Kidney (tissue), 14 donors: ENCODE data around the gene FAM111B. TPM values are rescaled to one million over a fixed set of nuclear protein-coding genes. Genes with fewer than 3 reads are reported as not detected.
A peak's percentile ranks its signal among the peaks of the same experiment; 100 is the strongest.
"Not testable (repeated sequence)": the region's sequence is repeated elsewhere in the genome, so short reads cannot be mapped to it uniquely, and the experiment has no call there.

ENCODE experiments used
- DNase-seq, 5 donors: peaks; one replicate each; pipeline ENCODE4 v3.0.0-alpha.2; 2013 to 2020
- FAIRE-seq: peaks from 2 replicates; lab custom pipeline; 2012; peaks lifted over from hg19 to GRCh38; lab: Jason Lieb, UNC
- H3K27ac ChIP-seq, 2 donors: one replicate each; pipeline ENCODE4 v1.7.0; 2013; ENCODE audit warnings: low read depth in 2 of 2, low read length in 2 of 2, inconsistent platforms in 1 of 2
- H3K27me3 ChIP-seq: one replicate; pipeline ENCODE4 v1.7.1; 2013; ENCODE audit warnings: low read length, inconsistent platforms; ENCODE audit not compliant: control insufficient read depth, insufficient read depth
- H3K36me3 ChIP-seq, 3 donors: one replicate each; pipeline versions ENCODE4 v1.7.0 to v1.7.1; 2013; ENCODE audit warnings: low read length in 3 of 3, control low read depth in 1 of 3, inconsistent platforms in 1 of 3; ENCODE audit not compliant: insufficient read depth in 3 of 3, control insufficient read depth in 2 of 3
- H3K4me1 ChIP-seq, 3 donors: one replicate each; pipeline versions ENCODE4 v1.7.0 to v1.7.1; 2013; ENCODE audit warnings: low read length in 3 of 3, inconsistent platforms in 1 of 3, low read depth in 1 of 3; ENCODE audit not compliant: control insufficient read depth in 2 of 3, insufficient read depth in 2 of 3
- H3K4me3 ChIP-seq, 3 donors: one replicate each; pipeline versions ENCODE4 v1.7.0 to v1.8.1; 2013; ENCODE audit warnings: low read length in 3 of 3, control low read depth in 1 of 3, inconsistent platforms in 1 of 3
- H3K9ac ChIP-seq, 3 donors: one replicate each; pipeline versions ENCODE4 v1.7.0 to v1.7.1; 2013; ENCODE audit warnings: low read length in 3 of 3, control low read depth in 1 of 3, inconsistent platforms in 1 of 3
- H3K9me3 ChIP-seq, 3 donors: one replicate each; pipeline versions ENCODE4 v1.7.0 to v1.7.1; 2013; ENCODE audit warnings: low read length in 3 of 3, control low read depth in 1 of 3, inconsistent platforms in 1 of 3; ENCODE audit not compliant: control insufficient read depth in 2 of 3, insufficient read depth in 1 of 3
- intact Hi-C: fragments of 100-400 bp; cut with DNase I; formaldehyde crosslinking; loops from one replicate; pipeline ENCODE4 v1.11.1; 2022
- polyA plus RNA-seq: library from polyadenylated mRNA; stranded (reverse); fragments of 350-450 nt; fragmentation: Illumina TruSeq; extraction: RNeasy Lipid Tissue Mini Kit (QIAGEN cat#74804); gene quantifications from one replicate; pipeline ENCODE4 v1.2.3, GENCODE V29; 2014; ENCODE audit warnings: low read depth, low replicate concordance; ENCODE audit not compliant: insufficient read depth
- total RNA-seq: library from RNA; stranded (reverse); fragmentation: NEBNext Ultra II Directional; extraction: Animal tissue kit (Norgen Biotek cat#: 25700); gene quantifications from one replicate; pipeline ENCODE4 v1.2.1, GENCODE V29; 2021
- TF ChIP-seq, protein P1 (sequence below): IDR thresholded peaks from 3 replicates; pipeline ENCODE4 v1.5.1; 2012; ENCODE audit warnings: mild to moderate bottlenecking, moderate library complexity, borderline replicate concordance; ENCODE audit not compliant: insufficient read depth; ENCODE audit errors: extremely low read depth
- donor health status: control.
- donor health status: control.
- donor health status: control.
- donor health status: control.
- donor health status: control.
- donor health status: DM: yes; HTN: yes; CAD: no.
- donor health status: Normal renal cell carcinoma (clear cell type).

The FAM111B gene
- total and polyA plus RNA-seq, 2 donors from 2014 or later, result 0.17 to 2.2 TPM

DNA sequence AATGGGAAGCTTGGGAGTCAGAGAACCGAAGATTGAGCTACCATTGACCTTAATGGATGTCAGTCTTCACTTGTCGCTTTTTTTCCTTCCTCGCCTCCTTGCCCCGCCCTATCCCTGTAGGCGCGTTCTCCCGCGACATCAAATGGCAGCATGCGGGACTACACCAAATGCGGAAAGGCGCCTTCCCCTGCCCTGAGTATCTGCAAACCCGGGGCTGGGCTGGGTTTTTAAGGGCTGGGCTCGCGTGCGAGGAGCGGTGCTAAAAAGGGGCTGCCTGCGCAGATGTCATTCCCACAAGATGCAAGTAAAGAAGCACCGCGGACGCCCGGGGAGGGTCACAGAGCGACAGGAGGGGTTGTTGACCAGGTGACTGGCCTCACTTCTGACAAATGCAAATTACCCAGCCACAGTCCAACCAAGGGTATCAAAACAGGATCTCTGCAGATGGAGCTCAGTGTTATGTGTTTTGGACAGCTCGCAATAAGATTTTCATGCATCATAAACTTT is 4.7 kb upstream of the FAM111B start:
- H3K36me3 ChIP-seq, result no peaks in the 10 kb centered on the region
- DNase-seq (peak; percentile 71 to 80 (median 76)), FAIRE-seq (no peak)
- no peak overlapping the region for H3K9ac ChIP-seq
- peaks cover 0 to 6% (median 4%) of the 10 kb centered on the region in 3 donors for H3K4me1 ChIP-seq
- H3K4me3 ChIP-seq, result peak overlapping the region; percentile 21 to 52 (median 32)
- no peaks in the 10 kb centered on the region for H3K9me3 ChIP-seq
- intact Hi-C loops, result no loop called here
- H3K27ac ChIP-seq, result no peak overlapping the region
- H3K27me3 ChIP-seq, result no peaks in the 10 kb centered on the region
- TF ChIP-seq, protein P1, sequence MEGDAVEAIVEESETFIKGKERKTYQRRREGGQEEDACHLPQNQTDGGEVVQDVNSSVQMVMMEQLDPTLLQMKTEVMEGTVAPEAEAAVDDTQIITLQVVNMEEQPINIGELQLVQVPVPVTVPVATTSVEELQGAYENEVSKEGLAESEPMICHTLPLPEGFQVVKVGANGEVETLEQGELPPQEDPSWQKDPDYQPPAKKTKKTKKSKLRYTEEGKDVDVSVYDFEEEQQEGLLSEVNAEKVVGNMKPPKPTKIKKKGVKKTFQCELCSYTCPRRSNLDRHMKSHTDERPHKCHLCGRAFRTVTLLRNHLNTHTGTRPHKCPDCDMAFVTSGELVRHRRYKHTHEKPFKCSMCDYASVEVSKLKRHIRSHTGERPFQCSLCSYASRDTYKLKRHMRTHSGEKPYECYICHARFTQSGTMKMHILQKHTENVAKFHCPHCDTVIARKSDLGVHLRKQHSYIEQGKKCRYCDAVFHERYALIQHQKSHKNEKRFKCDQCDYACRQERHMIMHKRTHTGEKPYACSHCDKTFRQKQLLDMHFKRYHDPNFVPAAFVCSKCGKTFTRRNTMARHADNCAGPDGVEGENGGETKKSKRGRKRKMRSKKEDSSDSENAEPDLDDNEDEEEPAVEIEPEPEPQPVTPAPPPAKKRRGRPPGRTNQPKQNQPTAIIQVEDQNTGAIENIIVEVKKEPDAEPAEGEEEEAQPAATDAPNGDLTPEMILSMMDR, result no peak

GRCh38 chr11:59107721-59108120 is 684 bp downstream of the FAM111B start:
- not testable (repeated sequence) for FAIRE-seq
- peak in 3 of 5 donors; percentile 7 to 21 (median 13) for DNase-seq

DNA sequence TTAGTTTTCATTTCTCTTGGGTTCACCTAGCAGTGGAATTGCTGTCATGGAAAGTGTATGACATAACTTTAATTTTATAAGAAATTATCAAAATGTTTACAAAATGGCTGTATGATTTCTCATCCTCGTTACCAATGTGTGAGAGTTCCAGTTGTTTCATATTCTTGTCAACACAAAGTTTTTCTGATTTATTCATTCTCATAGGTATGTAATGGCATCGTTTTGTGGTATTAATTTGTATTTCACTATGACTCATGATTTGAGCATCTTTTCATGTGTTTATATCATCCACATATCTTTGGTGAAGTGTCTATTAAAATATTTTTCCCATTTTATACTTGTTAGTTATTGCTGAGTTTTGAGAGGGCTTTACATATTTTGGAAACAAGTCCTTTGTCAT is 5.5 kb downstream of the FAM111B start:
- Histone ChIP-seq H3K27me3 (no peaks in the 10 kb centered on the region), H3K27ac (no peak overlapping the region), H3K9me3 (peaks cover 0 to 3% (median 1%) of the 10 kb centered on the region in 3 donors), H3K4me1 (no peaks in the 10 kb centered on the region), H3K36me3 (no peaks in the 10 kb centered on the region), H3K9ac (no peak overlapping the region), H3K4me3 (no peak overlapping the region)
- no peak for FAIRE-seq
- TF ChIP-seq, protein P1, result no peak
- intact Hi-C loops, result no loop called here
- no peak for DNase-seq

More at GRCh38 chr11:59107721-59108120, 684 bp downstream of the FAM111B start:
- H3K4me1 ChIP-seq, H3K9me3 ChIP-seq, H3K27me3 ChIP-seq, H3K36me3 ChIP-seq, H3K27ac ChIP-seq, intact Hi-C loops: not testable (repeated sequence)
- peak overlapping the region in 1 of 3 donors; percentile 58 for H3K4me3 ChIP-seq
- H3K9ac ChIP-seq, result peak overlapping the region in 1 of 3 donors; percentile 35

DNA sequence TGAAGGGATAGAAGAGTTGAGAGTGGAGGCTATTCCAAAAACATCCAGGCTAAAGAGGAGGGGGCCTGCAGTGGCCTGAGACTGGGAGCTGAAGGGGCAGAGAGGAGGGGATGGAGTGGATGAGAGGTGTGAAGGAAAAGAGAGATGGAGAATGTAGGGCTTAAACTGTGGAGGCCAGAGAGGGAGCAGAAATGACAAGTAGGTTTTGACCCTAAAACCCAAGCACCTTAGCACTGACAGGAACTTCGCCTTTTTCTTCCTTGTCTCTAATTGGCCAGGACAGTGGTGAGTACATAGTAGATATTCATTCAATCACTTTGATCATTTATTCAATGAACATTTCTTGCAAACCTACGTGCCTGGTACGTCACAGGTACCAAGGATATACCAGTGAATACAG is 7.3 kb downstream of the FAM111B start:
- Histone ChIP-seq H3K27ac (no peak overlapping the region), H3K4me1 (no peaks in the 10 kb centered on the region), H3K27me3 (no peaks in the 10 kb centered on the region), H3K9ac (no peak overlapping the region), H3K4me3 (no peak overlapping the region), H3K9me3 (peaks cover 0 to 13% (median 1%) of the 10 kb centered on the region in 3 donors), H3K36me3 (no peaks in the 10 kb centered on the region)
- intact Hi-C loops, result no loop called here
- TF ChIP-seq, protein P1, result no peak
- DNase-seq (no peak), FAIRE-seq (no peak)
